Measurements from ENCODE around the gene PMM2.
"Not testable (repeated sequence)": the region's sequence is repeated elsewhere in the genome, so short reads cannot be mapped to it uniquely, and the experiment has no call there.

PMM2 gene

GRCh38 chr16:8816967-8817655 is 19.5 kb downstream of the PMM2 start:
- no peak for FAIRE-seq

GRCh38 chr16:8818504-8819270 is 21.0 kb downstream of the PMM2 start:
- FAIRE-seq (peak; percentile 83), DNase-seq (ENCODE audit: insufficient read length, low spot score) (no peak)

More at GRCh38 chr16:8816967-8817655, 19.5 kb downstream of the PMM2 start:
- no peak for DNase-seq (ENCODE audit: insufficient read length, low spot score)

- no peak for DNase-seq (ENCODE audit: insufficient read length, low spot score)
- FAIRE-seq, result no peak
Measured at GRCh38 chr16:8819411-8820034, 21.9 kb downstream of the PMM2 start.

GRCh38 chr16:8822403-8822802 is 24.8 kb downstream of the PMM2 start:
- FAIRE-seq (no peak), DNase-seq (ENCODE audit: insufficient read length, low spot score) (no peak)

- no peak for FAIRE-seq
- no peak for DNase-seq (ENCODE audit: insufficient read length, low spot score)
Measured at GRCh38 chr16:8826278-8826879, 28.7 kb downstream of the PMM2 start.

GRCh38 chr16:8828541-8829165 is 31.0 kb downstream of the PMM2 start:
- FAIRE-seq, result no peak

GRCh38 chr16:8831450-8831849 is 33.8 kb downstream of the PMM2 start:
- DNase-seq (ENCODE audit: insufficient read length, low spot score) (no peak), FAIRE-seq (no peak)

More at GRCh38 chr16:8828541-8829165, 31.0 kb downstream of the PMM2 start:
- no peak for DNase-seq (ENCODE audit: insufficient read length, low spot score)

- FAIRE-seq, result no peak
- no peak for DNase-seq (ENCODE audit: insufficient read length, low spot score)
Measured at GRCh38 chr16:8831871-8832716, 34.5 kb downstream of the PMM2 start.

- no peak for FAIRE-seq
- DNase-seq (ENCODE audit: insufficient read length, low spot score), result no peak
Measured at GRCh38 chr16:8832717-8833105, 35.1 kb downstream of the PMM2 start.

- DNase-seq (ENCODE audit: insufficient read length, low spot score); FAIRE-seq: not testable (repeated sequence)
Measured at GRCh38 chr16:8836797-8837196, 39.2 kb downstream of the PMM2 start.

GRCh38 chr16:8837594-8837993 is 40.0 kb downstream of the PMM2 start:
- not testable (repeated sequence) for FAIRE-seq; DNase-seq (ENCODE audit: insufficient read length, low spot score)

GRCh38 chr16:8842016-8842415 is 44.4 kb downstream of the PMM2 start:
- FAIRE-seq; DNase-seq (ENCODE audit: insufficient read length, low spot score): not testable (repeated sequence)

GRCh38 chr16:8843296-8843695 is 45.7 kb downstream of the PMM2 start:
- DNase-seq (ENCODE audit: insufficient read length, low spot score); FAIRE-seq: not testable (repeated sequence)

- FAIRE-seq (no peak), DNase-seq (ENCODE audit: insufficient read length, low spot score) (no peak)
Measured at GRCh38 chr16:8845699-8846298, 48.2 kb downstream of the PMM2 start.

- DNase-seq (ENCODE audit: insufficient read length, low spot score), result no peak
Measured at GRCh38 chr16:8846401-8846932, 48.8 kb downstream of the PMM2 start.

GRCh38 chr16:8847145-8847544 is 49.5 kb downstream of the PMM2 start:
- FAIRE-seq (no peak), DNase-seq (ENCODE audit: insufficient read length, low spot score) (no peak)

More at GRCh38 chr16:8846401-8846932, 48.8 kb downstream of the PMM2 start:
- no peak for FAIRE-seq

- no peak for FAIRE-seq
- DNase-seq (ENCODE audit: insufficient read length, low spot score), result no peak
Measured at GRCh38 chr16:8847623-8848022, 50.0 kb downstream of the PMM2 start.

- FAIRE-seq (no peak), DNase-seq (ENCODE audit: insufficient read length, low spot score) (no peak)
Measured at GRCh38 chr16:8848231-8848938, 50.7 kb downstream of the PMM2 start.

Measured in GM19239 (cell line).